ENCODE results near the gene ZCCHC7.

- peak; percentile 53 for TF ChIP-seq CTCF (conservative IDR thresholded peaks at IDR 0.05; ENCODE audit: low read length)
- no peak for TF ChIP-seq EZH2phosphoT487 (IDR thresholded peaks at IDR 0.05; ENCODE audit: borderline replicate concordance, low read depth, low read length)
Observed at GRCh38 chr9:37180138-37180537, 59.8 kb downstream of the ZCCHC7 start.

Data from OCI-LY7 (cell line).